ENCODE data around the gene APPL2. TPM values are rescaled to one million over a fixed set of nuclear protein-coding genes. Genes with fewer than 3 reads are reported as not detected.

APPL2 gene
- total and polyA plus RNA-seq, 12 donors, result 15.9 to 122 (median 53.2) TPM

- H3K27me3 ChIP-seq, result no peaks in the 10 kb centered on the region
- peaks cover 0 to 11% of the 10 kb centered on the region in 2 donors for H3K36me3 ChIP-seq (replicated peaks in 1 of 2)
- no peaks in the 10 kb centered on the region for H3K9me3 ChIP-seq (replicated peaks in 1 of 3)
- peak overlapping the region; percentile 40 to 97 (median 70) for H3K4me3 ChIP-seq
- H3K4me1 ChIP-seq (replicated peaks in 1 of 2), result peaks cover 19 to 52% of the 10 kb centered on the region in 2 donors
- 1 to 3% (median 2%) methylated on average over 9 of the region's 9 CpGs for WGBS, 4 donors
- peak overlapping the region; percentile 66 to 96 (median 86) for H3K27ac ChIP-seq
- intact Hi-C loops (cut with DNase I), result no loop called here
- TF ChIP-seq POLR2A (IDR thresholded peaks at IDR 0.05) (no peak), CTCF (IDR thresholded peaks at IDR 0.05) (peak in 1 of 6 experiments; percentile 13)
- DNase-seq, result peak in 2 of 7 donors; percentile 11 to 40
Measured at GRCh38 chr12:105235281-105235731, 668 bp downstream of the APPL2 start.

GRCh38 chr12:105234197-105234596 is 1.8 kb downstream of the APPL2 start:
- intact Hi-C loops (cut with DNase I), result no loop called here
- Histone ChIP-seq H3K4me3 (peak overlapping the region in 1 of 4 donors; percentile 97), H3K27me3 (no peaks in the 10 kb centered on the region), H3K9me3 (replicated peaks in 1 of 3) (no peaks in the 10 kb centered on the region), H3K4me1 (replicated peaks in 1 of 2) (peaks cover 19 to 61% of the 10 kb centered on the region in 2 donors), H3K27ac (peak overlapping the region in 2 of 5 donors; percentile 15 to 96), H3K36me3 (replicated peaks in 1 of 2) (peaks cover 0 to 11% of the 10 kb centered on the region in 2 donors)
- TF ChIP-seq CTCF (IDR thresholded peaks at IDR 0.05) (no peak), POLR2A (IDR thresholded peaks at IDR 0.05) (no peak)
- DNase-seq, result no peak
- 73 to 90% (median 80%) methylated on average over 1 of the region's 1 CpG for WGBS, 4 donors

- peak in 1 of 7 donors; percentile 19 for DNase-seq
- peak in 1 of 2 donors; percentile 16 for TF ChIP-seq POLR2A (IDR thresholded peaks at IDR 0.05)
- no peak for TF ChIP-seq CTCF (IDR thresholded peaks at IDR 0.05)
- no peaks in the 10 kb centered on the region for H3K27me3 ChIP-seq
- intact Hi-C loops (cut with DNase I), result no loop called here
- H3K4me3 ChIP-seq, result peak overlapping the region in 1 of 4 donors; percentile 10
- peaks cover 0 to 19% of the 10 kb centered on the region in 2 donors for H3K36me3 ChIP-seq (replicated peaks in 1 of 2)
- H3K9me3 ChIP-seq (replicated peaks in 1 of 3), result no peaks in the 10 kb centered on the region
- H3K27ac ChIP-seq, result peak overlapping the region in 2 of 5 donors; percentile 43 to 96
- WGBS, 4 donors, result 43 to 56% (median 51%) methylated on average over 4 of the region's 4 CpGs
- peaks cover 19 to 66% of the 10 kb centered on the region in 2 donors for H3K4me1 ChIP-seq (replicated peaks in 1 of 2)
Measured at GRCh38 chr12:105233041-105233905, 2.7 kb downstream of the APPL2 start.

- 76 to 80% (median 79%) methylated on average over 5 of the region's 5 CpGs for WGBS, 4 donors
Measured at GRCh38 chr12:105231396-105231795, 4.6 kb downstream of the APPL2 start.

More at GRCh38 chr12:105231396-105231795, 4.6 kb downstream of the APPL2 start:
- Histone ChIP-seq H3K4me3 (no peak overlapping the region), H3K4me1 (replicated peaks in 1 of 2) (peaks cover 19 to 77% of the 10 kb centered on the region in 2 donors), H3K9me3 (replicated peaks in 1 of 3) (no peaks in the 10 kb centered on the region), H3K36me3 (replicated peaks in 1 of 2) (peaks cover 0 to 27% of the 10 kb centered on the region in 2 donors), H3K27me3 (no peaks in the 10 kb centered on the region), H3K27ac (no peak overlapping the region)
- no peak for TF ChIP-seq CTCF (IDR thresholded peaks at IDR 0.05)
- TF ChIP-seq POLR2A (IDR thresholded peaks at IDR 0.05), result no peak
- intact Hi-C loops (cut with DNase I), result no loop called here
- DNase-seq, result no peak
